HFF-Myc (cell line): ENCODE results near the gene PDSS1.

Experiments
- DNase-seq: peaks from one replicate; pipeline ENCODE4 v3.0.0-alpha.2; 2011; ENCODE audit warnings: low read depth; ENCODE audit errors: extremely low read depth
- H3K4me3 ChIP-seq: replicated peaks from 2 replicates; pipeline ENCODE4 v1.5.1; 2011; ENCODE audit warnings: low read depth, mild to moderate bottlenecking, control low read depth, low read length
- CTCF ChIP-seq: IDR thresholded peaks from 2 replicates; pipeline ENCODE4 v1.5.1; 2012; ENCODE audit warnings: mild to moderate bottlenecking, low read depth, low read length, control low read depth; ENCODE audit errors: missing control alignments

PDSS1 gene

DNA sequence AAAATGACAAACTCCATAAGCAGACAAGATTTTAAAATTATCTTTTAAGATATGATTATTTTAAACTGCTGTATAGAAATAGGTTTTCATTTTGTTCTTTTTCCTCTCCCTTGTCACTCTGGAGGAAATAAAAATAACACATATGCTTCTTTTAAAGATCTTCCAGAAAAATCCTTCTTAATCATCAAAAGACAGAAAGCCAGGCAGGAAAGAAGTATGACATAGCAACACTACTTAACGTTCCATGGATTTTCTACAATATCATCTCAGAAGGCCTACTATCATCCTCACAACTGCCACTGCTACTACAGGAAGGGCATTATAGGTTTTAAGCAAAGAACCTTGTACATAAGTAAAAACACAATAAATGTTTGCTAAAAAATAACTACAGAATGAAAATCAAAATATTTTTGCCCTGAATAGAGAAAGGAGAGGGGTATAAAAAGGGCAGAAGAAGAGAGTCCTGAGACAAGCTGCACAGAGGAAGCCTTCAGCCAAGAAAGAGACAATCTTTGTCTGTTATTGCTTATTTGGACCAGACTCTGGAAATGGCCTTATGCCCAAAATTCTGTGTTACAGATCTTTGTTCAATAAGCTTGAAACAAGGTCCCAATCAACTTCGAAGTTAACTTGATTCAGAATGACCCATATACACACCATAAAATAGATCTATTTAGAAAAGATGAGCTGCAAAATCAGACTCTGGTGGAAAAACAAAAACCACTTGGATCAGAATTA, 95.4 kb downstream of the PDSS1 start:
- H3K4me3 ChIP-seq, result no peak overlapping the region
- no peak for DNase-seq
- no peak for TF ChIP-seq CTCF
